ENCODE data around the gene WLS.
"Not testable (repeated sequence)": the region's sequence is repeated elsewhere in the genome, so short reads cannot be mapped to it uniquely, and the experiment has no call there.

Gene WLS

DNA sequence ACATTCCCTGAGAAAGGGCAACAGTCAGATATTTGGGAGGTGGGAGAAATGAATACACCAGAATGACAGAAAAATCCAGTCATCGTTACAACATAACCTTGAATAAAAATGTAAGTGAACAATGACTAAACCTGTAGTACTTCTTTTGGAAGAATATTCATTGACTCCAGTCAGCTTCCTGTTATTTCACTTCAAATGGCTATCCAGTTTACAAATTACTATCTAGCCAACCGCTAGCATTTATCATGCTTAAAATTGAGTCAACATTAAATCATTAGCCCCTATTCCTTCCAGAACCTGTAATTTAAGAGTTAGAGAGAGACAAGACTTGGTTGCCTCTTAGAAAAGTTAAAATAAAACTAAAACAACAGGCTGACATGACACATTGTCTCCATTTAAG lies 33.6 kb downstream of the WLS start:
- no peak for DNase-seq (ENCODE audit: low spot score)

DNA sequence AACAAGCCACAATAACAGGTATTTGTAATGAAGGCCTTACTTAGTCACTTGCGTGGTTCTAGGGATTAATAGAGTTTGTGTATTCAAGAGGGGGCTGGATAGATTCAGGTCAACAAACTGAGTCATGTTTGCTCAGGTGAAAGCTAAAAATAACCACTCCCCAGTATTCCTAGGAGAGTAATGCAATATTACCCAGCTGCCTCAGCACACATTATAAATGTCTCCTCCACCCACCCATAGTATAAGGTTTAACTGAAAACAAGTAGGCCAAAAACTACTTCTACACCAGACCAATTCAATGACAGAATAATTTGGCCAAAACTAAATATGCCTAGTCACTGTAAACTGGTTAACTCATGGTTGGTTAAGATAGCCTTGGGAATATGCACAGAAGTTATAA lies 34.4 kb downstream of the WLS start:
- DNase-seq (ENCODE audit: low spot score) = peak; percentile 52

DNA sequence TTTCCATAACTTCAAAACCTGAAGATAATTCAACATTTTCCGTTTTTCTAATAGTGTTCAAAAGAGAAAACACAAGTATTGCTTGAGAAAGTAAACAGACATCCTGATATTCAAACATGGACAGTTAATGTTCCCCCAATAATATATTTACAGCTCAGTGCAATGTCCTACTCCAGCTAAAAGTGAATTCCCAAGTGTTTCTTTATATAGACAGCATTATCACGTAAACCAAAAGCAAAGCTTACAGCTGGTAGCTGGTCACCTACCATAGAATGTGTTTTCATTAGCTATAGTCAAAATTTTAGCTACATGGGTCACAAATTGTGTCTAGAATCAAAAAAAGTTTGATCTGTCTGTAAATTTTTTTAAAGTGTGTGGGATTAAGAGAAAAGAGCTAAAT lies 34.9 kb downstream of the WLS start:
- DNase-seq (ENCODE audit: low spot score) = no peak

DNA sequence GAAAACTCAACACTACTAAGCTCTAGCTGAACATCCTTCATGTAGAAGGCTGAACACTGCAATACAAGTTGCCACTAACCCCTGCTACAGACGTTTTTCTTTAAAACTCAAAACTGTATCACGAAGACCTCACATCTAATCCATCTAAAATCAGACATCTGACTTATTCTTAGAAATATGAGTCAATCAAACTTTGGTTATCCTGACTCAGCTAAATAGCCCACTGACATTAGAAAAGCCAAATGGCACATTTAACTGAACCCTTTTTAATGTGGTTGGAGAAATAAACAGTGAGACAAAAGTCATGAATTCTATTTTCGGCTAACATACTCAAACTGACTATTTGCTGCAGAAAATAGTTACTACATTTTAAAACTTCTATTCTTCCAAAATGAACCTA lies 35.6 kb downstream of the WLS start:
- no peak for DNase-seq (ENCODE audit: low spot score)

DNA sequence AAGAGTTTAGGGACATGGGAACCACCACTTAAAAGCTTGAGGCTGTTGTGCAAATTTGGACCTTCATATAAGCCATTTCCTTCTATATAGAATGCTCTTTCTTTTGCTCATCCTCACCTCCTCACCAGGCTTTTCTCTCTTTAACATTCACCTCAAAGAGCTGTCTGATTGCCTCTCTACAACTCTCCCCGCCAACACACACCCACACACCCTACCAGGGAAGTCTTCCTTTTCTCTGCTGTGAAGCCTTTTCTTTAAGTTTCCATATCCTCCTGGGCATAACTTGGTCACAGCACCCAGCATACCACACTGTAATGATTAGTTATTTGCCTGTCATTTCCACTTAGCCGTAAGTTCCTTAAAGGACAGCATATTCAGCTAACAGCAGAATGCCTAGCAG lies 40.6 kb downstream of the WLS start:
- DNase-seq (ENCODE audit: low spot score) = no peak

DNA sequence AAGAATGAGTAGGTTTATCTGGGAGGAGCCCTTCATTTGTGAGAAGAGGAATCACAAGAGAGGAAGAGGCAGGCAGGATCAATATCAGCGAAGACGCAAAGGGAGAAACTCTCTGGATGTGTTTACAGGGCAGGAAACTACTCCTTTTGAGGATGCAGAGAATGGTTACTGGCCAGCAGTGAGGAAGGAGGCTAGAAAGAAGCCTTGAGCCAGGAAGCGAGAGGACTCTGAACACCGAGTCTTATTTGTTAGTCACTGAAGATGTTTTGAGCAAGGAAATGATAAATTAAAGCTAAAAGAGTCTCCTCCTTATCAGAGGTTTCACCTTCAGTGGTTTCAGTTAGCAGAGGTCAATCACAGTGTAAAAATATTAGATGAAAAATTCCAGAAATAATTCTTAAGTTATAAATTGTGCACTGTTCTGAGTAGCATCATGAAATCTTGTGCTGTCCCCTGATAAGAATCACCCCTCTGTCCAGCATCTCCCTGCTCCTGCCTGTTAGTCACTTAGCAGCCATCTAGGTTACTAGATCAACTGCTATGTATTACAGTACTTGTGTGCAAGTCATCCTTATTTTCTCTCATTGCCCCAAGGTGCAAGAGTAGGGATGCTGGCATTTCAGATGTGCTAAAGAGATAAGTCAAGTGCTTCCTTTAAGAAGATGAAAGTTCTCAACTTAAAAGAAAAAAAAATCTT lies 43.5 kb downstream of the WLS start:
- DNase-seq (ENCODE audit: low spot score) = no peak

DNA sequence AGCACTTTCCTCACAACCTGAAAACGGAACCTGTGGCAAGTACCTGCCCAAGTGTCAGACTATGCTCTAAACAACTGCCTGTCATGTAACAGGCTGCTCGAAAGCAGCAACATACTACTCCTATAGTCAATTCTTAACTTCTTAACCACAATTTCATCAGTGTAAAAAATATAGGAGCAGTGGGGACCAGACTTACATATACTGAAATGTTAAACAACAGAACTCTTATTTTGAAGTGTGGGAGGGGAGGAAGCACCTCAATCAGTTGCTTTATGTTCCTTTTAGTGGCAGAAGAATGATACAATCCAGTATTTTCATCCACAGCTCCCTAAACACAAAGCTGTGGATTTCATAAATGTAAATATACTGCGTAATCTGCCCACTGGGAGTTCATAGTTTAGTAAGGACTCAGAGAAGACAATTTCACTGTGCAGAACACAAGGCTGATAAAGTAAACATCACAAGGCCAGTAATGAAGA lies 44.2 kb downstream of the WLS start:
- DNase-seq (ENCODE audit: low spot score) = no peak

DNA sequence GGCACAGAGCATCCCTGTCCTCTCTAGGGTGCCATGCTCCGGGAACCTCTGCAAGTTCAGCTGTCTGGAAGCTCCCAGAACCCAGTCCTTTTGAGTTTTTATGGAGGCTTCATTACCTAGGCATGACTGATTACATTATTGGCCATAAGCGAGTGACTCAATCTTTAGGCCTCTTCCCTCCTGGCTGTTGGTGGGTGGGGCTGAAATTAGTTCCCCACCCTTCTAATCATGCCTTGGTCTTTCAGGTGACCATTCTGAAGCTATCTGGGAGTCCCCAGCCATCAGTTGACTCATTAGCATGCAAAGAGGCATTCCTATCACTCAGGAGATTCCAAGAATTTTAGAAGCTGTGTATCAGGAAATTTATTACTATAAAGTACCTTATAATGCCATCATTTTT lies 46.6 kb downstream of the WLS start:
- no peak for DNase-seq (ENCODE audit: low spot score)

DNA sequence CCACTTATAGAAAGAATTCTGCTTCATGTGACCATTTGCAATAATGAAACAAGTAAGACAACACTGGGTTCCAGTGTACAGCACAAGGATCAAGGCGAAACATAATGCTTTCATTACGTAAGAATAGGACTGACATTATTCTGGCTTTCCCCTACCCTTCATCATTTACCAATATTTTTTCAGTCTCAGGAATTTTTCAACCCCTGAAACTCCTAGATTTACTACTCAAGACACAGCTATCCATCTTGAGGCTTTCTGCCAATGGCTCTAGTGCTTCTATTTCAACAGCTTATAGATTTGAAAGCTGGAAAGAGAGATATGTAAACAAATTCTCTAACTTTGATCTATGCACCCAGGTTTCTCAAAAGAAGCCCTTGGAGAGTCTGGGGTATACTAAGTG lies 48.4 kb downstream of the WLS start:
- DNase-seq (ENCODE audit: low spot score) = no peak

DNA sequence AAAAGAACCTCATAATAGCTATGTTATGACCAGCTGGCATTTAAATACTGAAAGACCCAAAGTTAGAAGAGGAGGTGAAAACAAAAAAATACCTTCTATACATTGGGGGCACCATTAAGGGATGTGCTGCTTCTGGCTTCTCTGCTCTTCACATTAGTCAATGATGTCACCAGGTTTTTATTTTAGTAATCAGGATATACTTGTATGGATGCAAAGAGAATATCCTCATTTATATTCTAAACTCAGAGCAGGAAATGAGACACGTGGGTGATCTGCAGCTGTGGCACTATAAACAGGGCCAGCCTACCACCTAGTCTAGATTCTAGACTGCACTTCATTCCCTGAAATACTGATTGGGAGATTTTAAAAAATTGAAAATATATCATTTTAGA lies 51.2 kb downstream of the WLS start:
- DNase-seq (ENCODE audit: low spot score) = no peak

DNA sequence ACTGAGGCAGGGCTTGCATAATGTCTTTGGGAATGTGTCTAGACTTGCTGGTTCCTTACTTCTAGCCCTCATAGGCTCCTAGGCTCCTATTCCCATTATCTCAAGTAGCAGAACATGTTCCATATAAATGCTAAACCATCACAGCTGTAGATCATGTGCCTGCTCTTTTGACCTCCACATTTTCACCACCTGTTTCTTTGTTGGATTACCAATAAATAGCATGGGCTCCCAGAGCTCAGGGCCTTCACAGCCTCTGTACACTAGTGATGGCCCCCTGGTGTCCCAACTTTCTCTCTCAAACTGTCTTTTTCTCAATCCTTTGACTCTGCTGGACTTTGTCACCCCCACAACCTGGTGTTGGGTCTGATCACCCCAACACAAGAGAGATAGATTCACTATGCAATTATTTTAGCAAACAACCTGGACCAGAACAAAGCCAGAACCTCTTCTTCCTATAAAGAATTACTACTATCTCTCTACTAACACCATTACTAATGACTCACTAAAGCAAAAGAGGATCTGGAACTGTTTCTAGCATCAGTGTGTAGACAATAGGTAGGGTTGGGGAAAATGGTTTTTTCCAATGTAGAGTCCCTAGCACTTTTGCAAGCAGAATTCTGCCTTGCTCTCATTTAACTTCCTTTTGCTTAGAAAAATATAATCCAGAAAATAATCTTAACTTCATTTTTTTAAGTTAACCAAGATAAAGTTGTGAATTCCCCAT lies 51.7 kb downstream of the WLS start:
- DNase-seq (ENCODE audit: low spot score) = no peak

DNA sequence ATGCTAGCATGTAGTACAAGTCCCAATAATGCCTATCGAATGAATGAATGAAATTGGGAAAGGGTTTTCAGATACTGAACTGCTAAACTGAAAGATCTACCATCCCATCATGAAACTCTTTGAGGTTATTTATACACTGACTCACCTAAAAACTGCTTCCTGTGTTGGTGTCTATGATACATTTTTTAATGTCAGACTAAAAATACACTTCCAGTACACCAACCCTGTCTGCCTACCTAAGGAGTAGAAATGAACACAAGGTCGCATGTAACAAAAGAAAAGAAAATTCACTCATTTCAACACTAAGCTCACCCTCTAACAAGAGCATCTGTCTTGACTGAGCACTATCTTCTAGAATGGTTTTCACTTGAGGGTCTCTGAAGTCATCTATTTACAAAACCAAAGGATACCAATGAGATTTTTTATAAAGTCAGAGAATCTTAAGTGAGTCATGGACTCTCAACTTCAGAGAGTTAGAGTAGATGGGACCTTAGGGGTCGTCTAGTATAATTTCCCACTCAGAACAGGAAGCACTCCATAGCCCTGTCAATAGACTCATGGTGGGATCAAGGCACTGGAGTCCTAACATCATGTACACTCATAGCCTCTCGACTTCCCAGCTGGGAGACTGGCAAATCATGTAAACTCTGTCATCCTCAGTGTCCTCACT lies 53.4 kb downstream of the WLS start:
- DNase-seq (ENCODE audit: low spot score) = no peak

DNA sequence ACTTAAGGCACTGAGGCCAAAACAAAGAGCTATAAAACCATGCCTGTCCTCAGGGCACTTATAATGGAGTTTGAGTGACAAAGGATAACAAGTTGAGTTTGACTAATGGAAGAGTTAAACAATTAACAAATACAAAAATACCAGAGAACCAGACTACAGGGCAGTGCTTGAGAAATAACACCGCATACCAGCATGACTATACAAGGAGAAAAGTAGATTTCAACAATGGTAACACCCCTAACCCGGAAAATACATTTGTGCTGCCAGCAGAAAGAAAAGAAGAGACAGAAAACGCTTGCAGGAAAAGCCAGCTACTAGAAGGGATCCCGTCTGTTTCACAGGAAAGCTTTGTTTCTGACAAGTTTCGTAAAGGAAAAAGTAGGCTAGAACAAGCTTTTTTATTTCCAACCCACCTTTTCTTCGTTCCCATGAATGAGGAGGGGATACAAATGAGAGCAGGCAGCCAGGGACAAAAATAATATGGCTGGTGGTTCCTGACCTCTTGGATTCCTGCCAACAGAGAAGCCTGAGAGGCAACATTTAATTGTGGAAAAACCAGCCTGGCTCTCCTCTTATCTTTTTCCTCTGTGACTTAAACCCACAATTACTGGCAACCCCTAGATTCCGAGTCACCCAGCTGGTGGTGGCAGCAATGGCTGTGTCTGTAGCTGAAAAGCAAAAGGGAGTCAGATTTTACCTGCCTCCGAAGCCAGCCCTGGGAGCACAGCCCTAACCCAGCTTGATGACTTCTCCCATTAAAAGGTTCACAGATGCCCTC lies 56.5 kb downstream of the WLS start:
- no peak for DNase-seq (ENCODE audit: low spot score)

DNA sequence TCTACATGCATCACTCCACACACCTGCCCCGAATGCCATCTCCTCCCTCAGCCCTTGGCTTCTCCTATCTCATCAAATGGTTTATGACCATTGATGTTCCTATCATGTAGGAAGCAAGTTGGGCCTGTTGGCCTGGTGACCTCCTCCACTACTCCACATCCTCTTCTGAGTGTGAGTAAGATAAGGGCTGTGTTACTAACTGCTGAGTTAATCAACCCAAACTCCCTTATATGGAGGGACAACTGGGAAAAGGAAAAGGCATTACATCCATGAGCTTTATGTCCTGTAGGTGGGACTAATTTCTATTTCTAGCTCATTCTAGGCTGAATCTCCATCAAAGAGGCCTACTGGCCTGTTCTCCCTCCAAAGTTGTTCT lies 57.6 kb downstream of the WLS start:
- DNase-seq (ENCODE audit: low spot score) = no peak

DNA sequence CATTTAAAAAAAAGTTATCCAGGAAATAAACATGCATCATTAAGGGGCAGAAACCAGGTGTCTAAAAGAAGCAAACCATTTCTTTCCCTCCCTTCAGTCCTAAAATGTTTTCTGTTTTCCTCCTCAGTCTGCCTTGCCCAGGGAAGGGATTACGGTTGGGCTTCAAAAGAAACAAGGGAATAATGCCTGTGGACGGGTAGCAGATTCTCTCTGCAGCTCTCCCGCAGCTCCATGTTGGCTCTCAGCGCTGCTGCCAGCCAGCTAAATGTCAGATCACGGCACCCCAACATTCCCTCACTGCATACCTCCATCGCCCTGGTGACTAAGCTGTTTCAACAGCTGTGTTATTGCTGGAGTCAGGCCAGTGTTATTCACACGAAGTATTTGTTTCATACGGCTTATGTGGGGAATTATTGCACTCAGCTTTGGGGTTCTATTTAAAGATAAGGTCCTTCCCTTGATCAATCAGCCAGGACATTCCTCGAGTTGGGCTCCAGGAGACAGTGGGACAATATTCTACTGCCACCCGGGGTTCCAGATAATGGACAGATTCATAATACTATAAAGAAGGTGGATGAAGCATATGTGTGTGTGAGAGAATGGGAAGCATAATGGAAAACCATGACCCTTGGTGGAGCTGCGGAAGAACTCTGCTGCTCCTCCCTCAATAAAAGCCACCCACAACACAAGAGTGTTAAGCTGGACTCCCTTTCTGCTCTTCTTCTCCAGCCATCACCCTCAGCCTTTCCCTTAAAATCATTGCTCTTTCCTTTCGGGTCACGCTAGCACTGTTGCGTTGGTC lies 58.2 kb downstream of the WLS start:
- no peak for DNase-seq (ENCODE audit: low spot score)

DNA sequence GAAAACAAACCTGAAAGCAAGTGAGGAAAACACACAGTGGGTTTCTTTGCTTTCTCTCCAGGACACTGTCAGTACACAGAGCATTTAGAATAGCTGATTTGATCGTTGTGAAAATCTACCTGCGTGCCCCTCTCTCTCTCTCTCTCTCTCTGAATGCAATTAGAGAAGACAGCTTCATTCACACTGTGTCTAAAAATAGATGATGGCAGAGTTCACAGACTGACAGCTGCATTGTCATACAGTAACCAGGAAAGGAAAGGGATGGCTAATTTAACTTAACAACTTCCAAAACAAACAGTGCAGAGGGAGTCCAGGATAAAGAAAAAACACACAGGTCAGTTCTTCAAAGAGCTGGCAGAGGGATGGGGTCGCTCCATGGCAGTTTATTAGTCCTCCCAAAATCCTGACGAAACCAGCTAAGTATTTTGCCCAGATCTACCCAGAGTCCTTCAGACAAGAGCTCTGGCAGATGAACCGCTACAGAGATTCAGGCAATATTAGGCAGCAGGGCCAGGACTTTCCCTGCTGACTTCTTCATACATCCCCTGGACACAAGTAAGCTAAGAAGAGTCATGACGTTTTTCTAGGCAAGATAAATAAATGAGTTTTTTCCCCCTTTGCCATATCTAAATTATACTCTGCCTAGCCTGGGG lies 58.9 kb downstream of the WLS start:
- peak; percentile 26 for DNase-seq (ENCODE audit: low spot score)

DNA sequence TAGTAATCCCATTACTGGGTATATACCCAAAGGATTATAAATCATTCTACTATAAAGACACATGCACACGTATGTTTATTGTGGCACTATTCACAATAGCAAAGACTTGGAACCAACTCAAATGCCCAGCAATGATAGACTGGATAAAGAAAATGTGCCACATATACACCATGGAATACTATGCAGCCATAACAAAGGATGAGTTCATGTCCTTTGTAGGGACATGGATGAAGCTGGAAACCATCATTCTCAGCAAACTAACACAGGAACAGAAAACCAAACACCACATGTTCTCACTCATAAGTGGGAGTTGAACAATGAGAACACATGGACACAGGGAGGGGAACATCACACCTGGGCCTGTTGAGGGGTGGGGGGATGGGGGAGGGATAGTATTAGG lies 60.5 kb downstream of the WLS start:
- not testable (repeated sequence) for DNase-seq (ENCODE audit: low spot score)

DNA sequence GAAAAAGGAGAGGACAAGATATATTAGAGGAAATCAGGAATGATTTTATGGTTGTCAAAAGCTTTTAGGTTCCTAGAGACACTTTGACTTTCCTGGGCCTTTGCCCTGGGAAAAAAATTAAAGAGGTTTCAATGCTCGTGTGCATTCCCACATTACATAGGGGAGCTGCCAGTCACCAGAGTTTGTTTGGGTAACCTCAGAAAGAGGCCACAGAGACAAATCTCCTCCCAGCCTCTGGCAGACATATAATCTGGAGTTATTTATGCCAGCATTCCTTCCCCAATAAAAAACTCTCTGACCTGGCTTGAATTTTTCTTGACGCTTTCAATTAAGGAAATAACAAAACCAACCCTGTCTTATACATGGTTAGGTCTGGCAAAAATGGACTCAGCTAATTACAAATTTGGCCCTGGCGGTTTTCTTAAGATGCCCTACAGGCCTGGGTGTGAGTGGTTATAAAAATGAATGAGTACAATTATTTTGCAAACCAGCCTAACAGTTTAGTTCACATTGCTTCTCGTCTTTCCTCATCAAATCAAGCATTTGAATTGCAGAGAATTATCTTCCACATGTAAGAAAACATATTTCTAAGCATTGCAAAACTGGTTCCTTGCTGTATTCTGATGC lies 63.7 kb downstream of the WLS start:
- no peak for DNase-seq (ENCODE audit: low spot score)

DNA sequence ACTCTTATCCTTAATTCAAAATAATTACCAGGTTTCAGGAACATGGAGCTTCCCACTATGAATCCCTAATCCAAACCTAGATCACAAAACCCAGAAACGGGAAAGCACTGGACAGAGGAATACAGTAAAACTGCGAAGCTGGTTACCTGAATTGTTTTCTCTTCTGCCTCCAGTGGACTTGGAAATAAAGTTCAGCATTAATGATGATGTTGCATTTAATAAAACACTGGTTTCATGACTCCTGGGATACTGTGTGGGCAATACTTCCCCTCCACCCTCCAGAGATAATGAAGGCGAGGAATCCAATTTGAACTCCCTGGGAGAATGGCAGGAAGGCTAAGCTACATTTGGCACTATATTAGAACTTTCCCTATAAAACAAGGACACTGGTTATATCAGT lies 65.1 kb downstream of the WLS start:
- no peak for DNase-seq (ENCODE audit: low spot score)

DNA sequence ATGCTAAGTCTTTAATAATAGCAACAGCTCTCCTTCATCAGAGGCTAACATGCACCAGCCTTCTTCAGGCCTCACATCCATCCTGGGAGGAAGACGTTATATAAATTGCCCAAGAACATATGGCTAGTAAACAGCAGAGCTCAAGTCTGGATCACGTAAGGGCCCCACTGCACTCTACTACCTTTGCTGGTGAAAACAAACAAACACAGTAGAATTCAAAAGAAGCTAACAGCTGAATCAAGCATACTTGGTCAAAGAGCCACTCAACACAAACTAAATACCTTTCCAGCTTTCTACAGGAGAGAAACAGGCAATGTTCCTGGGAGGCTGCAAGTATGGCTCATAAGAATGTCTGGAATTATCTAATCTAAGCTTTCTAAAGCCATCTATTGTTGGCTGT lies 66.0 kb downstream of the WLS start:
- no peak for DNase-seq (ENCODE audit: low spot score)

DNA sequence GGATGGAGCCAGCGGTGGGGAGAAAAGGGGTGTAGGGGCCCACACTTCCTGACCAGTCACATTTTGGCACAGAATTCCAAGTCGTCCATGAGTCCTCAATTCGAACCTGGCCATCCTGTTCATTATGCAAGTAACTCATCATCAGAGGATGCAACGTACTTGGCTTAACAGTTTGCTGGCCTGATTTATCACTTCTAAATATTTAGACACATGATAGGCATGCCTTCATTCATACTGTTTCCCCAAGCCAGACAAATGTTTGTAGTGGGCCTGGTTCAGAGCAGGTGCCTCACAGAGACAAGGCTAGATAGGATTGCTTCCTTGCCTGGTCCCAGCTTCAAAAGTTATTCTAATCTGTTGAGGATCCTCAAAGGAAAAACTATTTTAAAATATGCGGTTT lies 66.7 kb downstream of the WLS start:
- DNase-seq (ENCODE audit: low spot score) = no peak
